ENCODE measurements around the gene KNDC1. TPM values are rescaled to one million over a fixed set of nuclear protein-coding genes. Genes with fewer than 3 reads are reported as not detected.
"Not testable (repeated sequence)": the region's sequence is repeated elsewhere in the genome, so short reads cannot be mapped to it uniquely, and the experiment has no call there.

The KNDC1 gene
- total RNA-seq, 4 donors from 2014 or later: 2.1 to 9.3 (median 3.5) TPM

DNA sequence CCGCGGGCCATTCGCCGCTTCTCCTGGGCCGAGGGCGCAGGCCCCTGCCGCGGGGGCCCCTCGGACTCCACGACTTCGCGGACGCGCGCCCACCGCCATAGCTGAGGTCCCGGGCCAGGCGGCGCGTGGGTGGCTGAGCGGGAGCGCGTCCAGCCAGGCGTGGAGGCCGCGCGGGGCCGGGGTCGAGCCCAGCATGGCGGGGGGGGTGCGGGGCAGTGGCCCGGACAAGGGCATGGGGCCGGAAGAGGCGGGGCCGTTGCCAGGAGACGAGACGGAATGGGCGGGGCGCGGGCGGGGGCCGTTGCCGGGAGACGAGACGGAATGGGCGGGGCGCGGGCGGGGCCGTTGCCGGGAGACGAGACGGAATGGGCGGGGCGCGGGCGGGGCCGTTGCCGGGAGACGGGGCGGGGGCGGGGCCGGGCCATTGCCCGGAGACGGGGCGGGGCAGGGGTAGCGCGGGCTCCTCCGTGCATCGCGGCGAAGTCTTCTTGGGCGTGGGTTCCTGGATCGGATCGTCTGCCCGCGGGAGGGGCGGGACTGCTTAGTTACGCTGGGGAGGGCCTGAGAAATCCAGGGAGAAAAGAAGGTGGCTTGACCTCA is 101.8 kb downstream of the KNDC1 start:
- no peaks in the 10 kb centered on the region for H3K9me3 ChIP-seq
- peak in 1 of 2 donors; percentile 62 for TF ChIP-seq POLR2A (IDR thresholded peaks at IDR 0.05)
- TF ChIP-seq, protein P1, sequence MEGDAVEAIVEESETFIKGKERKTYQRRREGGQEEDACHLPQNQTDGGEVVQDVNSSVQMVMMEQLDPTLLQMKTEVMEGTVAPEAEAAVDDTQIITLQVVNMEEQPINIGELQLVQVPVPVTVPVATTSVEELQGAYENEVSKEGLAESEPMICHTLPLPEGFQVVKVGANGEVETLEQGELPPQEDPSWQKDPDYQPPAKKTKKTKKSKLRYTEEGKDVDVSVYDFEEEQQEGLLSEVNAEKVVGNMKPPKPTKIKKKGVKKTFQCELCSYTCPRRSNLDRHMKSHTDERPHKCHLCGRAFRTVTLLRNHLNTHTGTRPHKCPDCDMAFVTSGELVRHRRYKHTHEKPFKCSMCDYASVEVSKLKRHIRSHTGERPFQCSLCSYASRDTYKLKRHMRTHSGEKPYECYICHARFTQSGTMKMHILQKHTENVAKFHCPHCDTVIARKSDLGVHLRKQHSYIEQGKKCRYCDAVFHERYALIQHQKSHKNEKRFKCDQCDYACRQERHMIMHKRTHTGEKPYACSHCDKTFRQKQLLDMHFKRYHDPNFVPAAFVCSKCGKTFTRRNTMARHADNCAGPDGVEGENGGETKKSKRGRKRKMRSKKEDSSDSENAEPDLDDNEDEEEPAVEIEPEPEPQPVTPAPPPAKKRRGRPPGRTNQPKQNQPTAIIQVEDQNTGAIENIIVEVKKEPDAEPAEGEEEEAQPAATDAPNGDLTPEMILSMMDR (IDR thresholded peaks at IDR 0.05): no peak
- WGBS, 2 donors: 0 to 5% methylated on average over 16 to 28 of the region's 79 CpGs
- DNase-seq: peak; percentile 86 to 89
- peaks cover 17 to 42% of the 10 kb centered on the region in 2 donors for H3K4me1 ChIP-seq
- no peaks in the 10 kb centered on the region for H3K27me3 ChIP-seq
- intact Hi-C loops (cut with DNase I): loop anchor here (5.0 kb wide), 1 partner anchor 50 kb away; no protein-coding TSS in a partner anchor
- H3K36me3 ChIP-seq: no peaks in the 10 kb centered on the region
- peak overlapping the region; percentile 74 to 84 (median 80) for H3K27ac ChIP-seq
- peak overlapping the region; percentile 71 to 89 (median 84) for H3K4me3 ChIP-seq (replicated peaks in 1 of 3)

DNA sequence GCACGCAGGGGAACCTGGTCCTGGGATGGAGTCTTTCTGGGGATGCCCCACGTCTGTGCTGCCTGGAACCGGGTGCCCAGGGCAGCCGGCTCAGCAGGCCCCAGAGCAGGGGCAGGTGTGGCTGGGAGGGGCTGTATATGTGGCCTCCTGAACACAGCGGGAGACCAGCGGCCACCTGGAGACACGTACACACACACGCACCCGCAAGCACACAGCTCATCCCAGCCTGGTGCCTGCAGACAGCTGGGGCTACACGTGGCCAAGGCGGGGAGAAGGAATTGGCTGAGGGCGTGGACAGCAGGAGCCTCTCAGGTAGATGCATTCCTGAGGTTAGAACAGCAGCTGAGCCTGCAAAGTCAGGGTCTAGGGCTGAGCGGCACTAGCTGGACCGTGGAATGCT is 102.7 kb downstream of the KNDC1 start:
- Histone ChIP-seq H3K4me3 (replicated peaks in 1 of 3) (no peak overlapping the region), H3K9me3 (no peaks in the 10 kb centered on the region), H3K27ac (no peak overlapping the region), H3K36me3 (no peaks in the 10 kb centered on the region), H3K27me3 (no peaks in the 10 kb centered on the region), H3K4me1 (peaks cover 14 to 34% of the 10 kb centered on the region in 2 donors)
- TF ChIP-seq, protein P1 (IDR thresholded peaks at IDR 0.05): no peak
- TF ChIP-seq POLR2A (IDR thresholded peaks at IDR 0.05): no peak
- intact Hi-C loops (cut with DNase I): loop anchor here (5.0 kb wide), 1 partner anchor 50 kb away; no protein-coding TSS in a partner anchor
- WGBS, 2 donors: 73 to 90% methylated on average over 6 to 11 of the region's 14 CpGs
- peak in 1 of 2 donors; percentile 31 for DNase-seq

DNA sequence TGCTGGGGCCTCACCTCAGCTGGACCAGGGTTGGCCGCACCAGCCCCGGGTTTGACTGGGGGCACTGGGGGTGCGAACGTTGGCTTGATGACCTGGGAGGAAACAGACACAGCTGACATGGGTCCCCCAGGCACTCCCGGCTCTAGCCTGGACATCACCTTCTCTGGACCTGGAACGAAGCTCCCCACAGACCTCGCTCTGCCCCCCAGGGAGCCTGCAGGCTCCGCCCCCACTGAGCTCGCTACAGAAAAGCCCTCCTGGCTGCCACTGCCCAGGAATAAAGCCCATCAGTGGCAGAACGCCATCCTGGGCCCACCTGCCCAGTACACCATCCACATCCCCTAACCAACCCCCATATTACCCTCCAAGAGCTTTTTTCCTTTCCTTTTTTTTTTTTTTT is 103.7 kb downstream of the KNDC1 start:
- WGBS, 2 donors: 90 to 91% methylated on average over 6 of the region's 10 CpGs
- Histone ChIP-seq H3K9me3 (no peaks in the 10 kb centered on the region), H3K4me3 (replicated peaks in 1 of 3) (no peak overlapping the region), H3K36me3 (no peaks in the 10 kb centered on the region), H3K27ac (no peak overlapping the region), H3K27me3 (no peaks in the 10 kb centered on the region), H3K4me1 (peaks cover 4 to 24% of the 10 kb centered on the region in 2 donors)
- TF ChIP-seq, protein P1 (IDR thresholded peaks at IDR 0.05): no peak
- TF ChIP-seq POLR2A (IDR thresholded peaks at IDR 0.05): no peak
- no peak for DNase-seq
- intact Hi-C loops (cut with DNase I): loop anchor here (5.0 kb wide), 1 partner anchor 49 kb away; no protein-coding TSS in a partner anchor

DNA sequence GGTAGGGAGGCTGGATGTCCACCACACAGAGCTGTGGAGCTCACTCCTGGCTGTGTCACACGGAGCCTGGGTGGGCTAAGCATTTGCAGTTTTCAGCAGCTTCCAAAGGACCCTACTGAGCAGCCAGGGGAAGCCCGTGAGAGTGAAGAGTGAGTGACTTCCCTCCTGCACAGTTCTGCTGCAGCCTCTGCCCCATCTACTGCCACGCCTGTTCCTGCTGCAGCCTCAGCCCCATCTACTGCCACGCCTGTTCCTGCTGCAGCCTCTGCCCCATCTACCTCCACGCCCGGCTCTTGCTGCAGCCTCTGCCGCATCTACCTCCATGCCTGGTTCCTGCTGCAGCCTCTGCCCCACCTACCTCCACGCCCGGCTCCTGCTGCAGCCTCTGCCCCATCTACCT is 104.4 kb downstream of the KNDC1 start:
- Histone ChIP-seq H3K27ac (no peak overlapping the region), H3K9me3 (no peaks in the 10 kb centered on the region), H3K36me3 (no peaks in the 10 kb centered on the region), H3K27me3 (no peaks in the 10 kb centered on the region), H3K4me1 (peaks cover 4 to 20% of the 10 kb centered on the region in 2 donors), H3K4me3 (replicated peaks in 1 of 3) (no peak overlapping the region)
- 74 to 79% methylated on average over 9 of the region's 9 CpGs for WGBS, 2 donors
- TF ChIP-seq, protein P1 (IDR thresholded peaks at IDR 0.05): no peak
- TF ChIP-seq POLR2A (IDR thresholded peaks at IDR 0.05): no peak
- no peak for DNase-seq
- intact Hi-C loops (cut with DNase I): loop anchor here (5.0 kb wide), 1 partner anchor 48 kb away; no protein-coding TSS in a partner anchor

DNA sequence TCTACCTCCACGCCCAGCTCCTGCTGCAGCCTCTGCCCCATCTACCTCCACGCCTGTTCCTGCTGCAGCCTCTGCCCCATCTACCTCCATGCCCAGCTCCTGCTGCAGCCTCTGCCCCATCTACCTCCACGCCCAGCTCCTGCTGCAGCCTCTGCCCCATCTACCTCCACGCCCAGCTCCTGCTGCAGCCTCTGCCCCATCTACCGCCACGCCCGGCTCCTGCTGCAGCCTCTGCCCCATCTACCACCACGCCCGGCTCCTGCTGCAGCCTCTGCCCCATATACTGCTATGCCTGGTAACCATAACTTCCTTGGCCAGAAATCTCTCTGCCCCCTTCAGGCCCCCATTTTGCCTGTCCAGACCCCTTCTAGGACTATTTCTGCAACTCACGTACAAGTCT is 105.0 kb downstream of the KNDC1 start:
- H3K9me3 ChIP-seq; H3K27me3 ChIP-seq; intact Hi-C loops (cut with DNase I); DNase-seq; H3K27ac ChIP-seq; H3K4me3 ChIP-seq (replicated peaks in 1 of 3); H3K36me3 ChIP-seq: not testable (repeated sequence)
- peaks cover 4 to 14% of the 10 kb centered on the region in 2 donors for H3K4me1 ChIP-seq
- WGBS, 2 donors: 84% methylated on average over 9 to 10 of the region's 10 CpGs
